HG03103 (cell line): Measurements from ENCODE around the gene BRIP1.
"Not testable (repeated sequence)": the region's sequence is repeated elsewhere in the genome, so short reads cannot be mapped to it uniquely, and the experiment has no call there.

ENCODE experiments used
- ATAC-seq: cut with Tn5 transposase; IDR thresholded peaks from one replicate; pipeline ENCODE4 v1.9.1; 2021; ENCODE audit warnings: low read depth; ENCODE audit not compliant: unreplicated experiment

The BRIP1 gene

GRCh38 chr17:61868074-61868473, 4.7 kb upstream of the BRIP1 start:
- no peak for ATAC-seq

DNA sequence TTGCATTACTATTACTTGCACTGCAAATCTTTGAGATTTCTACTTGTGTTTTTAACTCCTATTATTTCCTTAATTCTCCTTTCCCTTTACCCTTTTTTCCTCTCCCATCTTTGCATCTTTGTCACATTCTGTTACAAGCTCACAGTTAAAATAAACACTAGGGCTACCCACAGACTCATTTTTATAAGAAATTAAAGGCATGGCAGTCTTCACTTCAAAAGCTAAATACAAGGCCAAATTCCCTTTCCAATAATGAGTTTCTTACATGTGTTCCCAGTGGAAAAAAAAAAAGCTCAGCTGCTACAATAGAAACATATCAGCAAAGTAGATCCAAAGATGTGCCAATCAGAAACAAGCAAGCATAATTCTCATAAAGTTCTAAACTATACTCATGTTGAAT, 3.7 kb upstream of the BRIP1 start:
- ATAC-seq: no peak

DNA sequence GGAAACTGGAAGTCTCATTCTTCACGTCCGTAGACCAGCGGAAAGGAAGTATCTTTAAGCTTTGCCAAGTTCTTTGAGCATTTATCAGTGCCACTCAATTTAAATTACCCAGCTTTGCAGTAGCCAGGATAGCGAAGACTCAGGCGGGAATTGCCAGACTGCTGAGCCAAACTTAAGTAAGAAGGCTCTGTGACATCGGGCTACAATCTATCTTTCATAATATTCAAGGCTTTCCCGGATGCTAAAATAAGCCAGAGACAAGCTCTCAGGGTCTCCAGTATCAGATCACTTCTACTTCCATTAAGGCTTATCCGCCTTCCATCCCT, 436 bp upstream of the BRIP1 start:
- peak; percentile 19 for ATAC-seq

DNA sequence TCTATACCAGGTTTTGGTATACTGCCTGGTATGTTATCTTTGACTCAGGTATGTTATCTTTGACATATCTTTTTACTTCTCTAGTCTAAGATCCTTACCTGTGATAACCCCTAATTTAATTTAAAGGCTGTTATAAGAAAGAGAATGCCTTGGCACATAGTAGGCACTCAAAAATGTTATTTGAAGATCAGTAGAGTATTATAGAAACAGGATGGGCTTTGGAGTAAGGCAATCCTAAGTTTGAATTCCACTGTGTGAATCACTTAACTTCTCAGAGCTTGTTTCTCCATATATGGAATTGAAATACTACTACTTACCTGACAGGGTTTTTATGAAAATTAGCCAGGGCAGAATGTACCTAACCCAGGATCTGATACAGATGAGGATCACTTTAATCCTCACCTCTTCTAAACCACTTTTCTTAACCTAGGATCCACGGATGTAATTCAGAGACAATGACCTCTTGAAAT, 1.2 kb downstream of the BRIP1 start:
- ATAC-seq: no peak

DNA sequence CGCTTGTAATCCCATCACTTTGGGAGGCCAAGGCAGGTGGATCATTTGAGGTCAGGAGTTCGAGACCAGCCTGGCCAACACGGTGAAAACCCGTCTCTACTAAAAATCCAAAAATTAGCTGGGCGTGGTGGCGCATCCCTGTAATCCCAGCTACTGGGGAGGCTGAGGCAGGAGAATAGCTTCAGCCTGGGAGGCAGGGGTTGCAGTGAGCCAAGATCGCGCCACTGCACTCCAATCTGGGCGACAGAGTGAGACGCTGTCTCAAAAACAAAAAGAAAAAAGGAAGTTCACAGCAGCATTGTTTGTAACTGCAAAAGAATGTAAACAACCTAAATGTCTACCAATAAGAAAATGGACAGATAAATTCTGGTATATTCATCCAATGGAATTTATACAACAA, 2.9 kb downstream of the BRIP1 start:
- ATAC-seq: not testable (repeated sequence)

DNA sequence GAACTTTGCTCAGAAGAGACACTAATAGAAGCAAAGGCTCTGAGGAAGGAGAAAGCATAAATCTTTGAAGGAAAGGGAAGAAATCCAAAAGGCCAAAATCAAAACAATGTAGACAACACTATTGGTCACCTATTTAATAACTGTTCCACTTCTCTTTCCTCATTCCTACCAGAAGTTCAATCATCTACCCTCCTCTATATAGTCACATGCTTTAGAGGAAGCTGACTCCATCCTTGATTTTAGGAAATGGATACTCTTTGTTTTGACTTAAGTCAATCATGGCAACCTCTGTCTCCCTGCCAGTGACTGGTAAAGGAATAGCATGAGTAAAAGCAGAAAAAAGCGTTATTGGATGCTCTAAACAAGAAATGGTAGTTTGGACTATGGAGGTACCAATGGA, 7.3 kb downstream of the BRIP1 start:
- ATAC-seq: no peak

GRCh38 chr17:61852857-61853256, 10.5 kb downstream of the BRIP1 start:
- no peak for ATAC-seq

DNA sequence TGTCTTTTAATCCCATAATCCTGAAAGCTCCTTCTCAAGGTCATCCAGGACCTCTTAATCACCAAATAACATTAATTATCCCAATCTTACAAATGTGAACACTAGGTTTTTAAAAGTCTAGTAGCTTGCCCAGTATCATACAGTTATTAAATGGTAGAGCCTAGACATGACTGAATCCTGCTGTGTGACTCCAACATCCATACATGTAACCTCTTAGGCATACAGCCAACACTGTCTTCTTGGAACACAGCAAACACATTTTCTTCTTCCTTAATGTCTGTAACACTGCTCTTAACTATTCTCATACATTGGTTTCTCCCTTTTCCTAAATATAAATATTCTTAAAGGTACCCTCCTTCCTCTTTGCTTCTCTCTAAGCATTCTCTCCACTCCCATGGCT, 13.7 kb downstream of the BRIP1 start:
- no peak for ATAC-seq

DNA sequence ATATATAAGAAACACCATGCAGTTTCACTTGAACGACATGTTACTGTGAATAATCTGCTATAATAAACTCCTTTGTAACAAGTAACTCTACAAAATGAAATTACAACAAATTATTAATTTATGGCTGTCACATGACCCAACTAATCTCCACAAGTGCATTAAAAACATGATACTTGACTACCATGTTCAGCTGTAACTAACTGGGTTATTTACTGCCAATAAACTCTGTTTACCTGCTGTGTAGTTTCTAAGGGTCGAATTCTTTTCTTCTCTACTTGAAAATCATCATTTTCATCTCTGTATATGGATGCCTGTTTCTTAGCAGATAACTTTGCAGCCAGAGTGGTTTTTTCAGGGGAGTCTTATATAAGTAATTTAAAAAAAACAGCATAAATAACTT, 14.4 kb downstream of the BRIP1 start:
- ATAC-seq: no peak

- ATAC-seq: no peak
Observed at GRCh38 chr17:61848247-61848646, 15.1 kb downstream of the BRIP1 start.

- ATAC-seq: no peak
Observed at GRCh38 chr17:61847659-61848058, 15.7 kb downstream of the BRIP1 start.

DNA sequence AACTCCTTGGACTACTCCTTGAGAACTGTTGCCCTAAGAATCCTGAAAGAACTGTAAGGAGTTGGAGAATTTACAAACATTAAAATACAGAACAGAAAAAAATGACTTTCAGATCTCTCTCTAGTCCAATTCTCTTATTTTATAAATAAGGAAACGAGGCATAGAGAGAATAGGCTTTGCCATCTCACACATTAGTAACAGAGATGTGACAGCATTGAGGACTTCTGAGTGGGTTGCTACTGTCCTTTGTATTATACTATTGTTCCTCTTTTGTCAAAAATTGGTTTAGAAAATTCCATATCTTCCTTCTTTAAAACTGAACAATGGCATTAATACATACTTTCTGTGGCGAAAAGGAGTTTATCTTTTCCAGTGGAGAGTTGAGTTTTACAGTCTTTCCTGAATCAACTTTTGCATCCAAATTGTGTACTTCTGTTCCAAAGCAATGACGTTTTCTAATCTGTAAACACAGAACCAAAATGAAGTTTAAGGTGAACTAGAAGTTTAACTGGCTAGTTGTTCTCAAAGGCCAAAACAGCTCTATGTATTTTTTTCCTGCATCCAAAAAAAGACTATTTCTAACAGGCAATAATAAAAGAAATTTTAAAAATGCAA, 16.5 kb downstream of the BRIP1 start:
- ATAC-seq: no peak

DNA sequence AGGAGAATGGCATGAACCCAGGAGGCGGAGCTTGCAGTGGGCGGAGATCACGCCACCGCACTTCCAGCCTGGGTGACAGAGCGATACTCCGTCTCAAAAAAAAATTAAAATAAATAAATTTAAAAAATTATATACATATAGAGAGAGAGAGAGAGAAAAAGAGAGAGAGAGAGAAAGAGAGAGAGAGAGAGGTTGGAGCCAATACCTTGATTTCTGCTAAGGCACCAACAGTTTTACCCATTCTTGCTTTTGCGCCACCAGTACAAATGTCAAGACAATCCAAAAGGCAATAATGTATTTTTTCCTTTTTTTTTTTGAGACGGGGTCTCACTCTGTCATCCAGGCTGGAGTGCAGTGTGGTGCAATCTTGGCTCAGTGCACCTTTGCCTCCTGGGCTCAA, 17.2 kb downstream of the BRIP1 start:
- ATAC-seq: no peak

GRCh38 chr17:61843435-61843834, 19.9 kb downstream of the BRIP1 start:
- no peak for ATAC-seq

- ATAC-seq: no peak
Observed at GRCh38 chr17:61842899-61843298, 20.4 kb downstream of the BRIP1 start.

DNA sequence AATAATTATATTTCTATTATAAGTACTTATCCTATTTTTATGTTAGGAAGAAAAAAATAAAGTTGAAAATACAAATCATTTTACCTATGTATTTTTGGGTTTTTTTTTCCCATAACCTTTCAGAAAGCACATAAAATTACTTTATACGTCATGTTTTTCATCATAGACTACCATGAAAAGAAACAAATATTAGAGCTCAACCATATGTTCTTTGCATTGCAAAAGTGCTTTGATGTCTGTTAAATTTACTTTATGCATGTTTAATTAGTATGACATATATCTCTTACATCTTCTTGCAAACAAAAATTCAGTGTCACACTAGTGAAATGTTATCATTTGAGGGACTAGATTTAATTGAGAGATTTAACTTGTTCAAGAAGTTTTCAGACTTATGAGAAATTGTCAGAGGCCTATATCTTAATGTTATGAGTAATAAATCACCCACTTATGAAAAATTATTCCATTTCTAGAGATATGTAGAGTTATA, 24.0 kb downstream of the BRIP1 start:
- no peak for ATAC-seq

DNA sequence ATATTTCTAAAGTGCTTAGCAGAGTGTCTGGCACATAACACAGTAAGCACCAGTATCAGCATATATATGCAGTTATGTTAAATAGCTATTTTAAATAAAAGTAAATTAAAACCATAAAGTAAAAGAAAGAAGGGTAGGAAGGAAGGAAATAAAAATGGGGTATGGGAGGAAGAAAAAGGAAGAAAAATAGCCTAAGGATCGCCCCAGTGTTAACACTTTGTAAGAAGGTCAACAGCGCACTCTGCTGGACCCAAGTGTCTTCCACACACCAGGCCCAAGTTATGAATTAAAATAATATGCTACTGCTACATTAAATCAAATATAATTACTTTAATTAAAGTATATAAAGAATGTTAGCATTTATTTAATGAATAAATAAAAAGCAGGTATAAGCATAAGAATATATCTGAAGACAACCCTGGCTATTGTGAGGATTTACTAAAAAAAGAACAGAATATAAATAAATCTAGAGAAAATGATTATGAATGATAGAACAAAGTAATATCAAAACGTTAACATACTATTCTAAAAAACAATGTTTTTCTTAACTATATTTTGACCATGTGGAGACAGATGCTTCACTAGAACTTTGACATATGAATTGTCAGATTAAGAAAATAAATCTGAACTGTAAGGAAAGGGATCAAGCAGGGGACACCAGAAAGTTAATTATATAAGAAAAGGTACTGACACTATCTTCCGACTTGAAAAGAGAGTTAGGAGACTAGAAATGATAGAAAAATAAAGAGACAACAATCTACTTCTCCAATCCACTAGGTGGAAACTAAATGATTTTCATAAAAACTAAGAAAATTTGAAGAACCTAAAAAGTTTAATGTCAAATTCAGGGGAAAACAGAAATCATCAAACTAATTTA, 25.9 kb downstream of the BRIP1 start:
- ATAC-seq: no peak

DNA sequence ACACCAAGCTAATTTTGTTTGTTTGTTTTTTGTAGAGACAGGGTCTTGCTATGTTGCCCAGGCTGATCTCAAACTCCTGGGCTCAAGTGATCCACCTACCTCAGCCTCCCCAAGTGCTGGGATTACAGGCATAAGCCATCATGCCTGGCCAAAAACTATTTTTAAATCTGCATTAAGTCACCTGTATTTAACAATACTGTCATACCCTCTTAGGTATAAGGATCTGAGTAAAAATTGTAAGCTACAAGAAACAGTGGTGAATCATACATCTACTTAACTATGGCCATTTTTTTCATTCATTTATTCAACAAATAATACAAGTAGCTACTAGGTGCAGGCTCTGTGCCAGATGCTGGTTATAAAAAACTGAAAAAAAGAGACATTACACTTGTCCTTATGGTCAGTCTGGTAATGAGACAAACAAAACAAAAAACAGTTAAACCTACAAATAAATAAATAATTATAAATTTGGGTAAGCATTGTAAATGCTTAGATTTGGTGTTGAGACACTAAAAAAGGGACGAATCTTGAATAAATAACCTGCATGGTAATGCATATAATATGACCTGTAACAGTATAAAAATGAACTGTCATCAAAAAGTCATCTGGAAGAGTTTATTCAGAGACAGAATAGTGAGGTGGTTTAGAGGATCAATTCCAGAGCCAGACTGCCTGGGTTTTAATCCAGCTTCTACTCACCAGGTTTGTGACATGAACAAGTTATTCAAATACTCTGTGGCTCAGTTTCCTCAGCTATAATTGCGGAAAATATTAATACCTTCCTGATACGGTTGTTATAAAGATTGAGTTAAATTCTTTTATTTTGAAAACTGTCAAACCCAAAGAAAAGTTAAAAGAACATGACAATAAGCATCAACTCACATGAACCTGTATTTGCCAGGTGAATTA, 26.8 kb downstream of the BRIP1 start:
- ATAC-seq: no peak

GRCh38 chr17:61835606-61836005, 27.7 kb downstream of the BRIP1 start:
- no peak for ATAC-seq

GRCh38 chr17:61834610-61835009, 28.7 kb downstream of the BRIP1 start:
- no peak for ATAC-seq
